ENCODE measurements around the gene ATF3.

DNA sequence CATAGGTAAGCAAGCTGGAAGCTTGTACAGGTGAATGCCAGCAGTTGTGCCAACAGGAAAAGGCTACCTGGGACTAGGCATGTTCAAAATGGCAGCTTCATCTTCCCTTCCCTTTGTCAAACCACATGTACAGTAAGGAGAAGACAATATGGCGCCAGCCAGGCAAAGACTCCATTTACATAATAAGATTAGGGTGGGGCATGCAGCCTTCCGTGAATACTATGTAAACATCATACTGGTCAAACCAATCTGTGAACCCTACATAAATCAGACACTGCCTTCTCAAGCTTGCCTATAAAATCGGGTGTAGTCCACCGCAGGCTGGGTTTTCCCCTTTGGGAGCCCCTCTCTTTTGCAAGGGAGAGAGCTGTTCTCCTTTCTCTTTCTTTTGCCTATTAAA is 24.6 kb downstream of the ATF3 start:
- TF ChIP-seq, protein P1, sequence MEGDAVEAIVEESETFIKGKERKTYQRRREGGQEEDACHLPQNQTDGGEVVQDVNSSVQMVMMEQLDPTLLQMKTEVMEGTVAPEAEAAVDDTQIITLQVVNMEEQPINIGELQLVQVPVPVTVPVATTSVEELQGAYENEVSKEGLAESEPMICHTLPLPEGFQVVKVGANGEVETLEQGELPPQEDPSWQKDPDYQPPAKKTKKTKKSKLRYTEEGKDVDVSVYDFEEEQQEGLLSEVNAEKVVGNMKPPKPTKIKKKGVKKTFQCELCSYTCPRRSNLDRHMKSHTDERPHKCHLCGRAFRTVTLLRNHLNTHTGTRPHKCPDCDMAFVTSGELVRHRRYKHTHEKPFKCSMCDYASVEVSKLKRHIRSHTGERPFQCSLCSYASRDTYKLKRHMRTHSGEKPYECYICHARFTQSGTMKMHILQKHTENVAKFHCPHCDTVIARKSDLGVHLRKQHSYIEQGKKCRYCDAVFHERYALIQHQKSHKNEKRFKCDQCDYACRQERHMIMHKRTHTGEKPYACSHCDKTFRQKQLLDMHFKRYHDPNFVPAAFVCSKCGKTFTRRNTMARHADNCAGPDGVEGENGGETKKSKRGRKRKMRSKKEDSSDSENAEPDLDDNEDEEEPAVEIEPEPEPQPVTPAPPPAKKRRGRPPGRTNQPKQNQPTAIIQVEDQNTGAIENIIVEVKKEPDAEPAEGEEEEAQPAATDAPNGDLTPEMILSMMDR (IDR thresholded peaks at IDR 0.05): no peak
- TF ChIP-seq POLR2A (IDR thresholded peaks at IDR 0.05): no peak

Measured in uterus (tissue), 2 donors.